ENCODE measurements around the gene TSSK2. TPM values are rescaled to one million over a fixed set of nuclear protein-coding genes. Genes with fewer than 3 reads are reported as not detected.

TSSK2 gene
- total RNA-seq, 1 donor from 2014 or later, result not detected

- H3K27ac Mint-ChIP-seq, result no peak within 1 kb of the TSS
- peak within 1 kb of the TSS; percentile 83 for H3K4me3 Mint-ChIP-seq (ENCODE audit: low read depth)
- no peaks in the 10 kb centered on the region for H3K9me3 Mint-ChIP-seq
- peak; percentile 89 for DNase-seq (ENCODE audit: low spot score)
- H3K4me1 Mint-ChIP-seq (ENCODE audit: low read depth), result peaks cover 27% of the 10 kb centered on the region
- H3K27me3 Mint-ChIP-seq (ENCODE audit: low read depth), result peaks cover 2% of the 10 kb centered on the region
- intact Hi-C loops (cut with micrococcal nuclease), result loop anchor here (1.0 to 5.0 kb wide), 2 partner anchors 22 to 170 kb away; partner anchors contain the start of genes CLTCL1 and ESS2
- H3K36me3 Mint-ChIP-seq (ENCODE audit: low read depth), result peaks cover 4% of the 10 kb centered on the region
These were observed 8.9 kb upstream of the TSSK2 start, which contains the start of gene DGCR2 for GRCh38 chr22:19122143-19122751. DGCR2 (minus strand) TSS chr22:19122412; CDS start chr22:19122206, 206 bp downstream.

DNA sequence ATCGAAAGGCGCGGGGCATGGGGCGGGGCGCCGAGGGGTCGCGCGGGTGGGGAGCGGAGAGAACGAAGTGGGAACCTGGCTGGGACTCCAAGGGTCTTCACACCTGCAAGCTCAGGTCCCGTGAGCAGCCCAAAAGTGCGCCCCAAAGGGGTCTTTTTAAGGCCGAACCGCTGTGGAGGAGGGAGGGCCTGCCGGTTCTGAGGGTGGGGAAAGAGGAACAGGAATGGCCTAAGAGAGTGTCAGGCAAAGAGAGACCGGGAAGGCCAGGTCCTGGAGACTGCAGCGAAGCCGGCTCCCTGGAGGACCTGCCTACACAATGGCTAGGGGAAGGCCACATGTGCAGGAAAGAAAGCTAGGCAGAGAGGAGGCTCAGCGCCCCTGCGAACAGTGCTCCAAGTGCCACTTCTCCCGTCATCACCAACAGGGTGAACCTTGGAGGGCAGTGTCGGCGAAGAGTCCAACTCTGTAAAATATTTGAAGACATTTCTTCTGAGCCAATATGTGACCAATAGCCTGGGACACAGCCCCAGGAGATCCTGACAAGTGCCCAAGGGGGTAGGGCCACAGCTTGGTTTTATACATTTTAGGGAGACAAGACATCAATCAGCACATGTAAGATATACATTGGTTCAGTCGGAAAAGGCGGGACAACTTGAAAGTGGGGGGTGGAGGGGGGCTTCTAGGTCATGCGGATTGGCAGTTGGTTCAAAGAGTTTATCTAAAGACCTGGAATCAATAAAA is 8.2 kb upstream of the TSSK2 start:
- peaks cover 24% of the 10 kb centered on the region for H3K4me1 Mint-ChIP-seq (ENCODE audit: low read depth)
- peaks cover 2% of the 10 kb centered on the region for H3K27me3 Mint-ChIP-seq (ENCODE audit: low read depth)
- no peak for DNase-seq (ENCODE audit: low spot score)
- peak overlapping the region; percentile 77 for H3K4me3 Mint-ChIP-seq (ENCODE audit: low read depth)
- intact Hi-C loops (cut with micrococcal nuclease), result loop anchor here (1.0 to 5.0 kb wide), 2 partner anchors 21 to 169 kb away; partner anchors contain the start of genes CLTCL1 and ESS2
- peaks cover 4% of the 10 kb centered on the region for H3K36me3 Mint-ChIP-seq (ENCODE audit: low read depth)
- no peak overlapping the region for H3K27ac Mint-ChIP-seq
- H3K9me3 Mint-ChIP-seq, result no peaks in the 10 kb centered on the region

- H3K27ac Mint-ChIP-seq, result no peak overlapping the region
- DNase-seq (ENCODE audit: low spot score), result no peak
- peaks cover 2% of the 10 kb centered on the region for H3K27me3 Mint-ChIP-seq (ENCODE audit: low read depth)
- H3K9me3 Mint-ChIP-seq, result no peaks in the 10 kb centered on the region
- H3K4me3 Mint-ChIP-seq (ENCODE audit: low read depth), result no peak overlapping the region
- H3K4me1 Mint-ChIP-seq (ENCODE audit: low read depth), result peaks cover 20% of the 10 kb centered on the region
- H3K36me3 Mint-ChIP-seq (ENCODE audit: low read depth), result peaks cover 4% of the 10 kb centered on the region
- intact Hi-C loops (cut with micrococcal nuclease), result loop anchor here (5.0 kb wide), 1 partner anchor 168 kb away; the partner anchor contains the start of gene CLTCL1
These were observed 7.2 kb upstream of the TSSK2 start for GRCh38 chr22:19123936-19124335.

DNA sequence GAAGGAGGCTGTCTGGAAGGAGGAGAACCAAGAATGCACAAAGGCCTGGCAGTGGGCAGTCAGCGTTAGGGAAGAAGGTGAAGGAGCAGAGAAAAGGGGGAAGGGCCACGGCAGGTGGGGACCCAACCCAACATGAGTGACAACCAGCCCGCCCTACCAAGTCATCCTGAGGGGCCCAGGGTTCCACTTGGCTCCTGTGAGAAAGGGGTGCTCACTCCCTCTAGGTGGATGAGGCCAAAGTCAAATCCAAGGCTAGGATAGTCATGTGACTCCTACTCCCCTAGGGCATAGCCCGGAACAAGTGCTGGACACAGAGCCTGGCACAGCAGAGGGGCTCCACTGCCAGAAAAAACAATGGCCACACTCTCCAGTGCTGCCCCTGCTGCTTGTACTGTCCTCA is 6.7 kb upstream of the TSSK2 start:
- intact Hi-C loops (cut with micrococcal nuclease), result loop anchor here (5.0 kb wide), 1 partner anchor 168 kb away; the partner anchor contains the start of gene CLTCL1
- Mint-ChIP-seq H3K27ac (no peak overlapping the region), H3K27me3 (ENCODE audit: low read depth) (peaks cover 2% of the 10 kb centered on the region), H3K4me3 (ENCODE audit: low read depth) (no peak overlapping the region), H3K9me3 (no peaks in the 10 kb centered on the region), H3K4me1 (ENCODE audit: low read depth) (peaks cover 20% of the 10 kb centered on the region), H3K36me3 (ENCODE audit: low read depth) (peaks cover 4% of the 10 kb centered on the region)
- no peak for DNase-seq (ENCODE audit: low spot score)

DNA sequence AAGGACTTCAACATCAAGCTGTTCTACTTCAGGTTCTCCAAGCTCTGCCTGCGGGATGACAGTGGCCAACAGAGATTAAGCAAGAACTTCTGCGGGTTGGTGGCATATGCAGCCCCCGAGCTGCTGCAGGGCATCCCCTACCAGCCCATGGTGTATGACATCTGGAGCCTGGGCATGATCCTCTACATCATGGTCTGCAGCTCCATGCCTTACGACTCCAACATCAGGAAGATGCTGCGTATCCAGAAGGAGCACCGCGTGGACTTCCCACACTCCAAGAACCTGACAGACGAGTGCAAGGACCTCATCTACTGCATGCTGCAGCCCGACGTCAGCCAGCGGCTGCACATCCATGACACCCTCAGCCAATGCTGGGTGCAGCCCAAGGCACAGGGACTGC is 6.1 kb upstream of the TSSK2 start:
- no peak overlapping the region for H3K27ac Mint-ChIP-seq
- no peak for DNase-seq (ENCODE audit: low spot score)
- intact Hi-C loops (cut with micrococcal nuclease), result no loop called here
- H3K4me1 Mint-ChIP-seq (ENCODE audit: low read depth), result peaks cover 18% of the 10 kb centered on the region
- H3K27me3 Mint-ChIP-seq (ENCODE audit: low read depth), result peaks cover 2% of the 10 kb centered on the region
- no peak overlapping the region for H3K4me3 Mint-ChIP-seq (ENCODE audit: low read depth)
- H3K36me3 Mint-ChIP-seq (ENCODE audit: low read depth), result peaks cover 4% of the 10 kb centered on the region
- H3K9me3 Mint-ChIP-seq, result no peaks in the 10 kb centered on the region

DNA sequence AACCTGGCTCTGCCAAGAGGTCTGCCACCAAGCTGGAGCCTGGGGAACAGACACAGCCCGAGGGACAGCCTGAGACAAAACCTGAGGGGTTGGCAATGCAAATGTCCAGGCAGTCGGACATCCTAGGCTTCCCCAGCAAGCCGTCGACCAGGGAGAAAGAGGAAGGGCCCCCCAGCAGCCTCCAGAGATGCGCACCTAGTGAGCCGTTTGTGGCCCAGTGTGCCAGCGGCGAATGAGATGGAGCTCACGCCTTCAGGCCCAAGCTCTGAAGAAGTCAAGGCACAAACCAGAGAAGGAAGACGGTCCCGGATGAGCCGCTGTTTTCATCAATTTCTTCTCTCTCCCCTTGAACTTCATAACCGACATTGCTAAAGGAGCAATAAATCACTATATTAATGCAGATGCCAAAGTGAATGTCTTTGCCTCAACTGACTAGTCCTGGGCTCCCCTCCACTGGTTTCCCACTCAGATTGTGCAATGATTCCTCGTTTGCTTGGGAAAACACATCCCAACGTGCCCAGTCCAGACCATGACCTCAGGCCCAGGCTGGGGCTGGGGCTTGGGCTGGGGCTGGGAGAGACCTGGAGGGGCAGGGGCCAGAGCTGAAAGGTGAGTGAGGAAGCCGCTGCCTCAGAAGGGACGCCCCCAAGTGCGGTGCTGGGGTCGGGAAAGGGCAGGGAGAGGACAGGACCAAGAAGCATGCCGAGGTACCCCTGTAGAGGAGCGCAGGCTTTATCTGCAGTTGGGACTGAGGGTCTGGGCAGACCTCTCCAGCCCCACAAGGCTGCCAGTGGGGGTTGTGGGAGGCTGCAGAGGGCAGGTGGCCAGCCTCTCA is 5.4 kb upstream of the TSSK2 start:
- no peak overlapping the region for H3K4me3 Mint-ChIP-seq (ENCODE audit: low read depth)
- no peaks in the 10 kb centered on the region for H3K9me3 Mint-ChIP-seq
- H3K27me3 Mint-ChIP-seq (ENCODE audit: low read depth), result peaks cover 2% of the 10 kb centered on the region
- peaks cover 11% of the 10 kb centered on the region for H3K4me1 Mint-ChIP-seq (ENCODE audit: low read depth)
- no peak overlapping the region for H3K27ac Mint-ChIP-seq
- no peak for DNase-seq (ENCODE audit: low spot score)
- no peaks in the 10 kb centered on the region for H3K36me3 Mint-ChIP-seq (ENCODE audit: low read depth)
- intact Hi-C loops (cut with micrococcal nuclease), result no loop called here

DNA sequence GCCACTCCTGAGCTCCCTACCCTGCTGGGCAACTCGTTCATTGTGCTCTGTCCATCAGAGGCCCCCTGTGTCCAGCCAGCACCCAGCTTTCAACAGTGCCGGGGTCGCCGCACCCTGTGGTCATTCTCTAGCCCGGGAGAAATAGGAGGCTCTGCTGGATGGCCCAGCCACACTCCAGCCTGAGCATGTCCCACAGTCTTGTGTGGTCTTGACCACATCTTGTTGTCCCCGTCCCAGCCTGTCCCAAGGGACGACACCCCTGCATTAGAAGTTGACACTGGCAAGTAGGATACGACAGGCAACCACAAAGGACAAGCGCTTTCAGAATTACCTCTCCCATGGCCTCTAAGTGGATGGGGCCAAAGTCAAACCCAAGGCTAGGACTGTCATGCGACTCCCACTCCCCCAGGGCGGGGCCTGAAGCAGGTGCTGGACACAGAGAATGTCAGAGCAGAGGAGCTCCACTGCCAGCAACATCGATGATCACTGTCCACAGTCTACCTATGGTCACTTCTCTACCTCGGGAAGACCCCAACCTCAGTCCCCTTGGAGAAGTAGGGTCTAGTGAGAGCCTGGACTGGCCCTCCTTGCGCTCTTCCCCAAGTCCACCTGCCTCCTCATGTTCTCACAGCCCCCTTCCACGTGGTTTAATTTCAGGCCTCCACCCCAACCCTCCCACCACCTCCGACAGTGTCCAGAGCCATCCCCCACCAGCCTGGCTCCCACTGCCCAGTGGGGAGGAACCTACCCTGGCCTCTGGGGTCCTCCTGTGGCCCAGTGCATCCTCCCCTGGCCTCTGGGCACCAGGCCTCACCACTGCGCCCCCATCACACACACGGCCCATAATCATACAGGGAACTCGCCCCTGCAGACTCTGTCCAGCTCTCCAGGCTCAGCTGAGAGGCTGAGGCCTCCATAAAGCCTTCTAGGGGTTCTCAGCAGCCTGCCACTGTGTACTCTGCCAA is 4.5 kb upstream of the TSSK2 start:
- no peak for DNase-seq (ENCODE audit: low spot score)
- Mint-ChIP-seq H3K27me3 (ENCODE audit: low read depth) (peaks cover 2% of the 10 kb centered on the region), H3K9me3 (no peaks in the 10 kb centered on the region), H3K4me3 (ENCODE audit: low read depth) (no peak overlapping the region), H3K36me3 (ENCODE audit: low read depth) (peaks cover 1% of the 10 kb centered on the region), H3K27ac (no peak overlapping the region), H3K4me1 (ENCODE audit: low read depth) (peaks cover 3% of the 10 kb centered on the region)
- intact Hi-C loops (cut with micrococcal nuclease), result no loop called here

DNA sequence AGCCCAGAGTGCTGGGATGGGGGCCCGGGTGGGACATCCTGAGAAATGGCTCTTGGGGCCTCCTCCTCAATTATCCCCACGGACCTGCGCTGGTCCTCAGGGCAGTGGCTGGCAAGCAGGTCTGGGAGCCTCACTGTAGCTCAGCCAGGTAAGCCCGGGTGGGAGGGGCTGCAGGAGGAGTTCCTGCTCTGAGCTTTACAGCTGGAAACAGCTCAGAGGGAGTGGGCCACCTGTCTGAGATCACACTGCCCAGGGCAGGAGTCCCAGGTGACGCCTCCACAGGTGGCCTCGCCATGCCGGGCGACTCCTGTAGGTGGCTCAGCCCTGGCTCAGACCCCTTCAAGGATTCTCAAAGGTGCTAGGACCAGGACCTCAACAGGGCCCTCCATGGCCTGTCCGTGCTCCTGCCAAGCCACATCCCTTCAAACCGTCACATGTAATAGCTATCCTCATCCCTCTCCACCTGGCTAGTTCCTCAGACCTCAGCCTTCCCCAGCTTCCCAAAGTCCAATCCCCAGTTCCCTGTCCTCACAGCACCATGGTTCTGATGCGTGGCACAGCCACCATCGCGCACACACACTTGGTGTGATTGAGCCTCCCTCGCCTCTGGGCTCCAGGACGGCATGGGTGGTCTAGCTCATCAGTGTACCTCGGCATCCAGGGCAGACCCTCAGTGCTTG is 3.6 kb upstream of the TSSK2 start:
- H3K27me3 Mint-ChIP-seq (ENCODE audit: low read depth), result peaks cover 2% of the 10 kb centered on the region
- H3K4me1 Mint-ChIP-seq (ENCODE audit: low read depth), result peaks cover 3% of the 10 kb centered on the region
- no peaks in the 10 kb centered on the region for H3K9me3 Mint-ChIP-seq
- no peak overlapping the region for H3K27ac Mint-ChIP-seq
- no peak for DNase-seq (ENCODE audit: low spot score)
- H3K36me3 Mint-ChIP-seq (ENCODE audit: low read depth), result peaks cover 6% of the 10 kb centered on the region
- H3K4me3 Mint-ChIP-seq (ENCODE audit: low read depth), result no peak overlapping the region
- intact Hi-C loops (cut with micrococcal nuclease), result no loop called here

DNA sequence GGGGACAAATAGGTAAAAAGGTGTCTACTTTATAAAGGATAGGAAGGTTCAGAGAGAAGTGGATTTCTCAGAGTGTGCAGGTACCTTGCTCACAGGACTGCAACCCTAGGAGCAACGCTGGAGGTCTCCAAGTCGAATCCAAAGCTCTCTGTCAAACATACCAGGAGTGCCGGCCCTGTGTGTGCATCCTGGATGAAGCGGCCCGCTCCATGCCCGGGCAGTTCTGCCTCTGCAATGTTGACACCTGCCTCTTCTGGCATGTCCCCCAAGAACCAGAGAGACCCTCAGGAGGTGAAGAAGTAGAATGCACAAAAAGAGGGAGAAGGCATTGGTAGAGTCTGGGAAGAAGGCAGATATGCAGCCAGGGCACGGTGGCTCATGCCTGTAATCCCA is 3.1 kb upstream of the TSSK2 start:
- H3K27me3 Mint-ChIP-seq (ENCODE audit: low read depth), result peaks cover 2% of the 10 kb centered on the region
- intact Hi-C loops (cut with micrococcal nuclease), result no loop called here
- H3K4me3 Mint-ChIP-seq (ENCODE audit: low read depth), result no peak overlapping the region
- DNase-seq (ENCODE audit: low spot score), result no peak
- H3K9me3 Mint-ChIP-seq, result no peaks in the 10 kb centered on the region
- peaks cover 3% of the 10 kb centered on the region for H3K4me1 Mint-ChIP-seq (ENCODE audit: low read depth)
- H3K36me3 Mint-ChIP-seq (ENCODE audit: low read depth), result peaks cover 6% of the 10 kb centered on the region
- H3K27ac Mint-ChIP-seq, result no peak overlapping the region

DNA sequence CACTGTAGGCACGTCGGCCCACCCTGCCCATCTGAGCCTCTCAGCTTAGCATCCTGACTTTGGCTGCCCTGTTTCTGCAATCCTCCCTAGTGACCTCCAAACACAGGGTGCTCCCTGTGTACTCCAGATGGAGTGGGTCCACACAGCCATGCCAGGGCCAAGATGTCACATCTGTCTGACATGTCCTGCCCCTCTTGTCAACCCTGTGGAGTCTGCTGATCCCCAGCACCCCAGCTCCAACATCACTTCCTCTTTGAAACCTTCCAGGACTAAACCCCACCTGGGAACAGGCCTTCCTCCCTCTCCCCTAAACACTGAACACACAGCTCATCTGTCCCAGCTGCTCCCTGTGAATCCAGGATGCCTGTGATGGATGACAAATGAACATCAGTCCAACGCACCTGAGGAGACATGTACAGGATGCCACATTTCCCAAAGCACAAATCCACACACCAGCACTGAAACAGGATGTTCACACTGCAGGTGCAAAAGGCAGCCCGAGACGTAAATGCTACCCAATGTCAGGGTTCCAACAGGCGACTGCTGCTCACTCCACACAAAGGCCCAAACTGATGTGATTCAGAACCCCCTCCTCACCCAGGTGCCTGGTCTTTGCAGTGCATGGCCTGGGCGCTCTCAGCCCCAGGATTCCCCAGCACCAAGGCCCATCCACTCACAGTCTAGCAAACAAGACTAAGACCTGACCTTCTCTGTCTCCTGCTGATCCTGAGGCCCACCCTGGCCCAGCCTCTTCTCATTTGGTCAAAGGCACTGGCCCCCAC is 2.0 kb upstream of the TSSK2 start:
- no peaks in the 10 kb centered on the region for H3K27me3 Mint-ChIP-seq (ENCODE audit: low read depth)
- H3K27ac Mint-ChIP-seq, result no peak overlapping the region
- H3K4me3 Mint-ChIP-seq (ENCODE audit: low read depth), result no peak overlapping the region
- H3K36me3 Mint-ChIP-seq (ENCODE audit: low read depth), result peaks cover 6% of the 10 kb centered on the region
- no peaks in the 10 kb centered on the region for H3K9me3 Mint-ChIP-seq
- no peak for DNase-seq (ENCODE audit: low spot score)
- intact Hi-C loops (cut with micrococcal nuclease), result no loop called here
- H3K4me1 Mint-ChIP-seq (ENCODE audit: low read depth), result no peaks in the 10 kb centered on the region

DNA sequence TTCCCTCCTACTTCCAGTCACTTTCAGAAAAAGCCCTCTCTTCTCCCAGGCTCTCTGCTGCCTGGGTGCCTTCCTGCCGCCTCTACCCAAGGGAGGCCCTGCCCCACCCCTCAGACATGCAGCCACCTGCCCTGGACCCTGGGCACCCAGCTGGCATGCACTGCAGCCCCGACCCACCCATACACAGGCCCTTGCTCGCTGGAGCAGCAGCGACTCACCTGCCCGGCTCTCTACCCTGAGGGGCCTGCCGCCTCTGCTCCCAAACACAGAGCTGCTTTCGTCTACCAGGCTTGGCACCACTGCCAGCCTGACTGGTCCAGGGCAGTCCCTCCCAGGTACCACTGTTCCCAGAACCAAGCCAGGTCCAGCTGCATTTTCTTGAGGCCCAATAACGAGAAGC is 1.2 kb upstream of the TSSK2 start:
- Mint-ChIP-seq H3K4me3 (ENCODE audit: low read depth) (no peak overlapping the region), H3K4me1 (ENCODE audit: low read depth) (no peaks in the 10 kb centered on the region), H3K36me3 (ENCODE audit: low read depth) (peaks cover 6% of the 10 kb centered on the region), H3K27ac (no peak overlapping the region), H3K27me3 (ENCODE audit: low read depth) (no peaks in the 10 kb centered on the region), H3K9me3 (no peaks in the 10 kb centered on the region)
- intact Hi-C loops (cut with micrococcal nuclease), result no loop called here
- DNase-seq (ENCODE audit: low spot score), result no peak

Data from activated T-helper 2 cell treated with anti-CD3 and anti-CD28 coated beads, Interferon-gamma antibody, Interleukin-2, Interleukin-4, amounts not matched to agents 10 μg/mL and 5 μg/mL and 100 μg/mL, durations not matched to agents 14 hours and 24 hours and 36 hours (primary cell).